GM12878 (cell line): ENCODE results near the gene ZKSCAN5. TPM values are rescaled to one million over a fixed set of nuclear protein-coding genes. Genes with fewer than 3 reads are reported as not detected.

ENCODE experiments used
- ATAC-seq: fragments of 200-7000 bp; cut with Tn5 transposase; 3 replicates; pipeline ENCODE4 v1.9.1; 2020; ENCODE audit warnings: mild to moderate bottlenecking, moderate library complexity
- BruUV-seq: library from RNA; stranded (reverse); fragments of 400-500 nt; replicated peaks from 2 replicates; lab custom pipeline; 2021; lab: Mats Ljungman, UMichigan
- CTCF ChIA-PET: fragments of 300-600 bp; sonication (Branson Sonifier 250); formaldehyde crosslinking; extraction: SDS; loops from one replicate; lab custom pipeline; 2021; ENCODE audit warnings: inconsistent platforms; lab: Yijun Ruan, JAX
- POLR2A ChIA-PET: fragments of 350-600 bp; formaldehyde crosslinking; extraction: SDS; loops from one replicate; lab custom pipeline; 2021; ENCODE audit warnings: inconsistent platforms; lab: Charles Lee
- RAD21 ChIA-PET: fragments of 300-600 bp; sonication (Branson Sonifier 250); formaldehyde crosslinking; loops from one replicate; lab custom pipeline; 2023; ENCODE audit warnings: antibody characterized with exemption; ENCODE audit not compliant: unreplicated experiment; lab: Charles Lee
- SMC1A ChIA-PET: fragments of 300-600 bp; sonication (Branson Sonifier 250); formaldehyde crosslinking; loops from one replicate; lab custom pipeline; 2023; ENCODE audit not compliant: unreplicated experiment, uncharacterized antibody; lab: Charles Lee
- DNase-seq: peaks from one replicate; pipeline ENCODE4 v3.0.0-alpha.2; 2011; ENCODE audit warnings: low read depth, low spot score
- FAIRE-seq: peaks from 3 replicates; lab custom pipeline; 2011; peaks lifted over from hg19 to GRCh38; lab: Jason Lieb, UNC
- H2AFZ ChIP-seq: 2 replicates; pipeline ENCODE4 v1.6.0; 2011; ENCODE audit warnings: low read depth, low read length, control low read depth; ENCODE audit not compliant: control insufficient read depth
- H3K27ac ChIP-seq: 2 replicates; pipeline ENCODE4 v1.5.1; 2011; ENCODE audit warnings: control low read depth; ENCODE audit not compliant: control insufficient read depth, insufficient read depth
- H3K27me3 ChIP-seq, 2 experiments: replicated peaks in 1 of 2; 2 replicates each; pipeline versions ENCODE4 v1.6.0 to v1.6.1; 2011; ENCODE audit warnings: low read length in 1 of 2; ENCODE audit not compliant: control insufficient read depth in 2 of 2, insufficient read depth in 2 of 2
- H3K36me3 ChIP-seq, 2 experiments: 2 replicates each; pipeline ENCODE4 v1.5.1; 2011; ENCODE audit warnings: low read length in 1 of 2; ENCODE audit not compliant: control insufficient read depth in 2 of 2, insufficient read depth in 2 of 2
- H3K4me1 ChIP-seq: 2 replicates; pipeline ENCODE4 v1.6.1; 2011; ENCODE audit warnings: mild to moderate bottlenecking, low read length, moderate library complexity, mixed read lengths; ENCODE audit not compliant: control insufficient read depth, insufficient read depth
- H3K4me2 ChIP-seq: 2 replicates; pipeline ENCODE4 v1.6.0; 2011; ENCODE audit warnings: control low read depth; ENCODE audit not compliant: control insufficient read depth, insufficient read depth
- H3K4me3 ChIP-seq: fragments of 200-600 bp; sonication (generic); 2 replicates; pipeline ENCODE4 v1.5.1; 2016
- H3K79me2 ChIP-seq: 2 replicates; pipeline ENCODE4 v1.6.0; 2011; ENCODE audit warnings: low read length; ENCODE audit not compliant: control insufficient read depth, insufficient read depth
- H3K9ac ChIP-seq: 2 replicates; pipeline ENCODE4 v1.8.0; 2011; ENCODE audit warnings: low read length, control low read depth, mixed read lengths; ENCODE audit not compliant: control insufficient read depth, insufficient read depth
- H3K9me3 ChIP-seq: replicated peaks from 3 replicates; pipeline ENCODE4 v1.5.1; 2011; ENCODE audit warnings: mild to moderate bottlenecking, low read length; ENCODE audit not compliant: control insufficient read depth, insufficient read depth
- H4K20me1 ChIP-seq: 2 replicates; pipeline ENCODE4 v1.6.0; 2011; ENCODE audit not compliant: control insufficient read depth, insufficient read depth
- BHLHE40 ChIP-seq, 2 experiments: fragments of 450-650 bp in 1 of 2; IDR thresholded peaks; 2 replicates each; pipeline ENCODE4 v1.6.1; 2011 to 2017; ENCODE audit warnings: low read depth in 2 of 2, borderline replicate concordance in 1 of 2, improper control_type of control experiment in 1 of 2, low read length in 1 of 2, mild to moderate bottlenecking in 1 of 2
- E2F4 ChIP-seq: IDR thresholded peaks from 2 replicates; pipeline ENCODE4 v1.6.1; 2012; ENCODE audit warnings: low read depth, low read length, improper control_type of control experiment
- ETV6 ChIP-seq, 2 experiments: fragments of 450-650 bp in 1 of 2; IDR thresholded peaks in 1 of 2; conservative IDR thresholded peaks in 1 of 2; 2 replicates each; pipeline ENCODE4 v1.6.1; 2014; ENCODE audit warnings: antibody characterized with exemption in 1 of 2, borderline replicate concordance in 1 of 2, low read depth in 1 of 2, mild to moderate bottlenecking in 1 of 2, moderate library complexity in 1 of 2
- GABPA ChIP-seq: IDR thresholded peaks from 2 replicates; pipeline ENCODE4 v1.6.1; 2014; ENCODE audit warnings: antibody characterized with exemption, low read depth, mild to moderate bottlenecking, inconsistent platforms
- GATAD2B ChIP-seq: fragments of 450-650 bp; conservative IDR thresholded peaks from 2 replicates; pipeline ENCODE4 v1.6.1; 2017; ENCODE audit warnings: low read depth, mild to moderate bottlenecking, moderate library complexity
- HCFC1 ChIP-seq: fragments of 150-350 bp; IDR thresholded peaks from 2 replicates; pipeline ENCODE4 v1.6.1; 2014; ENCODE audit warnings: low read length
- IRF5 ChIP-seq: fragments of 450-650 bp; IDR thresholded peaks from 2 replicates; pipeline ENCODE4 v1.6.1; 2017; ENCODE audit warnings: borderline replicate concordance
- NBN ChIP-seq: fragments of 450-650 bp; IDR thresholded peaks from 2 replicates; pipeline ENCODE4 v1.6.1; 2016
- SMAD5 ChIP-seq: IDR thresholded peaks from 2 replicates; pipeline ENCODE4 v1.6.1; 2016; ENCODE audit warnings: antibody characterized with exemption, low read depth
- SRF ChIP-seq, 2 experiments: IDR thresholded peaks; 2 replicates each; pipeline ENCODE4 v1.6.1; 2011; ENCODE audit warnings: low read depth in 2 of 2, low read length in 2 of 2, mild to moderate bottlenecking in 1 of 2, moderate library complexity in 1 of 2
- ZBTB33 ChIP-seq: fragments of 450-650 bp; IDR thresholded peaks from 2 replicates; pipeline ENCODE4 v1.6.1; 2017; ENCODE audit warnings: mild to moderate bottlenecking
- ZSCAN29 ChIP-seq: fragments of 450-650 bp; IDR thresholded peaks from 2 replicates; pipeline ENCODE4 v1.6.1; 2017; ENCODE audit warnings: mild to moderate bottlenecking, moderate library complexity
- WGBS: methylation state at CpG from one replicate; pipeline ENCODE4 v1.1.6; 2016; ENCODE audit warnings: low lambda C conversion rate; ENCODE audit not compliant: insufficient replicate concordance, insufficient coverage; ENCODE audit errors: missing lambda C conversion rate; 5-methylcytosine and 5-hydroxymethylcytosine counted together
- in situ Hi-C: fragments of 300-500 bp; cut with MboI; formaldehyde crosslinking; loops from 9 replicates; pipeline ENCODE4 v1.14.3; 2018; ENCODE audit warnings: mixed read lengths
- intact Hi-C: fragments of 100-400 bp; cut with micrococcal nuclease; formaldehyde crosslinking; loops from one replicate; pipeline ENCODE4 v1.14.2; 2022; ENCODE audit not compliant: unreplicated experiment
- polyA plus RNA-seq, 11 experiments: library from polyadenylated mRNA; depleted of rRNA in 4 of 11; unstranded in 6 of 11; stranded (reverse) in 5 of 11; fragments of >200 nt; fragmentation: Nextera tagmentation in 4 of 11; fragmentation: Illumina TruSeq in 1 of 11; extraction: Ambion mirVana in 4 of 11; extraction: Trizol in 1 of 11; gene quantifications; 1 replicate in 1 of 11; 2 replicates in 10 of 11; pipeline versions ENCODE4 v1.2.1 to v1.2.3, GENCODE V29; 2011 to 2016; ENCODE audit warnings: inconsistent platforms in 2 of 11, missing spikeins in 2 of 11, low read depth in 1 of 11
- total RNA-seq, 4 experiments: library from RNA; depleted of rRNA in 3 of 4; stranded (reverse); fragments of >200 nt in 3 of 4; fragmentation: Illumina TruSeq in 1 of 4; extraction: Trizol in 1 of 4; gene quantifications; 2 replicates each; pipeline versions ENCODE4 v1.2.1 to v1.2.3, GENCODE V29; 2013 to 2021

ZKSCAN5 gene
- total and polyA plus RNA-seq, 10 of the 15 experiments (the other 5 are each of a cell fraction or from before 2014, with no cell fraction given): 2.5 to 10.1 (median 7.7) TPM

GRCh38 chr7:99469381-99470065, 34.9 kb upstream of the ZKSCAN5 start:
- peaks cover 3% of the 10 kb centered on the region; the same call in 1 of the 2 replicates for H3K4me1 ChIP-seq
- H3K9ac ChIP-seq: no peak overlapping the region
- intact Hi-C loops: loop anchor here (10.0 kb wide), 1 partner anchor 145 kb away; the partner anchor contains the start of gene ZSCAN25
- no peaks in the 10 kb centered on the region for H3K9me3 ChIP-seq
- H3K4me3 ChIP-seq: no peak overlapping the region
- H3K79me2 ChIP-seq: peaks cover 33% of the 10 kb centered on the region
- DNase-seq (no peak), ATAC-seq (no peak), FAIRE-seq (no peak)
- RAD21 ChIA-PET: no interaction called here
- no peaks in the 10 kb centered on the region for H3K27me3 ChIP-seq
- no peak overlapping the region for H2AFZ ChIP-seq
- POLR2A ChIA-PET: interaction anchor here (0.7 kb wide), 1 partner anchor 656 kb away, joined by 3 read pairs; no protein-coding TSS in a partner anchor
- H4K20me1 ChIP-seq: no peaks in the 10 kb centered on the region
- no peak overlapping the region for H3K4me2 ChIP-seq
- SMC1A ChIA-PET: interaction anchor here (0.8 kb wide), 1 partner anchor 35 kb away, joined by 4 read pairs; the partner anchor contains the start of gene ZKSCAN5
- H3K36me3 ChIP-seq: no peaks in the 10 kb centered on the region
- 74% methylated on average over 23 of the region's 23 CpGs for WGBS
- H3K27ac ChIP-seq: no peak overlapping the region
- CTCF ChIA-PET: interaction anchor here (0.8 kb wide), 1 partner anchor 9 kb away, joined by 3 read pairs; no protein-coding TSS in a partner anchor
- BruUV-seq: no TSS peak
- no peak for TF ChIP-seq ZBTB33
- no peak for TF ChIP-seq GABPA
- no peak for TF ChIP-seq NBN
- no peak for TF ChIP-seq GATAD2B
- TF ChIP-seq SRF (IDR thresholded peaks at IDR 0.05; ENCODE audit: low read depth in 2 of 2, low read length in 2 of 2): no peak
- no peak for TF ChIP-seq BHLHE40 (IDR thresholded peaks at IDR 0.05; ENCODE audit: borderline replicate concordance in 1 of 2, low read depth in 2 of 2, low read length in 1 of 2)
- no peak for TF ChIP-seq IRF5
- TF ChIP-seq ZSCAN29: no peak
- TF ChIP-seq ETV6 (conservative IDR thresholded peaks at IDR 0.05 in 1 of 2, IDR thresholded peaks at IDR 0.05 in 1 of 2; ENCODE audit: borderline replicate concordance in 1 of 2, low read depth in 1 of 2): no peak
- TF ChIP-seq SMAD5: no peak
- TF ChIP-seq HCFC1: no peak
- TF ChIP-seq E2F4: no peak
- in situ Hi-C loops: no loop called here
